ENCODE results near the gene USP25. TPM values are rescaled to one million over a fixed set of nuclear protein-coding genes. Genes with fewer than 3 reads are reported as not detected.

Gene USP25
- 10 to 100 TPM; 54.3 to 63.7 (median 63.2) TPM for polyA plus RNA-seq (ENCODE audit: insufficient read length in 3 of 3)

DNA sequence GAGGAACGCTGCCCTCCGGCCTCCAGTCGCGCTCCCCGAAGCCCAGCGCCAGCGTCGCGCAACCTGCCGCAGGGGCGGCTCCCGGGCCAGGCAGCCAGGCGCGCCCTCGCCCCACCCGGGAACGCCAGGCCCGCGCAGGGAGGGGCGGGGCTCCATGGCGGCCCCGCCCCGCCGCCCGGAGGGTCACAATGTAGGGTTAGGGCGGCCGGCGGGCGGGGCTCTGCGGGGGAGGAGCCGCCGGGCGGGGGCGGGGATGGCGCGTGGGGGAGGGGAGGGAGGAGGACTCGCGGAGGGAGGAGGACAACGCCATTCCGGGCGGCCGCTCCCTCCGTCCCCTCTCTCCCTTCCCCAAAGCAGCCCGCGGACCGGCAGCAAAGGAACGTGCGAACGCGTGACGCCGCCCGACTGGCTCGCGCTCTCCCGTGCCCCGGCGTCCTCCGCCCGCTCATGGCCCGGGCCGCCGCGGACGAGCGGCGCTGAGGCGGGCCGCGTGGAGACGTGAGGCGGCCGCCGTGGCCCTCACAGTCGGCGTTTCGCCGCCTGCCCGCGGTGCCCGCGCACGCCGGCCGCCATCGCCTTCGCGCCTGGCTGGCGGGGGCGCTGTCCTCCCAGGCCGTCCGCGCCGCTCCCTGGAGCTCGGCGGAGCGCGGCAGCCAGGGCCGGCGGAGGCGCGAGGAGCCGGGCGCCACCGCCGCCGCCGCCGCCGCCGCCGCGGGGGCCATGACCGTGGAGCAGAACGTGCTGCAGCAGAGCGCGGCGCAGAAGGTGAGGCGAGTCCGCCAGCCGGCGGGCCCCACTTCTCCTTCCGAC is at the start of gene USP25:
TSS of gene USP25 (plus strand) at position 309 of the 810 bp plus-strand sequence. CDS start at position 721, 412 bp downstream.
- DNase-seq (ENCODE audit: low read depth in 3 of 3, low spot score in 2 of 3) = peak in 2 of 3 donors; percentile 51 to 55

GRCh38 chr21:15682186-15682895 is 47.4 kb upstream of the USP25 start:
- no peak for DNase-seq (ENCODE audit: low read depth in 3 of 3, low spot score in 2 of 3)

DNA sequence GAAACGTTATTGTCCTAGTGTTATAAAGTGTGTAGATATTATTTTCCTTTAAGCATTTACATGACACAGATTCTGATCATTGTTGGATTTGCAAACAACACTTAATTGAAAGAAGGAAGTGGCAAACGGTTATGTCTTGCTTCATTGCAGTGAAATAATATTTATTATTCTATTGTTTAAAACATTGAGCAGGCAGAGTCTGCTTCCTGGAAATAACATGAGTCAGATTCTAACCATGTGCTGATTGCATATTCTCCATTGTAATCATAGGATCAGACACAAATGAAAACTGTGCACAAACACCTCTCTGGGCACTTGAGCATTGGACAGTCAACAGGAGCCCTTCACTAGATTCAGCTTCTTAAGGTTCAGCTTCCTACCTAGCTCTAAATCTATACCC is 46.8 kb upstream of the USP25 start:
- DNase-seq (ENCODE audit: low read depth in 3 of 3, low spot score in 2 of 3) = no peak

DNA sequence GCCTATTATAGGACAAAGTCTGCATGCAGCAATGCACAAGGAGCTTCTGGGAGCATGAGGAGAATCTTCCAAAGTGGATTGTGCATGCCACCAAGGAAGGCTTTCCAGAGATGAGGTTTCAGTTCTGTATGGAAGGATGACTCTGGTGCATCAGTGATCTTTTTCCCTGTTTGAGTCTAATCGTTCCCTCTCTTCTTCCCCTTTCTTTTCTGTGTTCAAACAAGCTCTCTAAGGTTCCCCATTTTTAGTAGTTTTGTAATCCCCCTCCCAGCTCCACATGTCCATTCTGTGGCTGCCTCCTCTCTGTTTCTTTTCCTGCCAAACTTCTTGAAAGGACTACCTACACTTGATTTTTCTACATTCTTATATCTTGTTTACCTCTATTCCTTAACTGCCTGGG is 43.3 kb upstream of the USP25 start:
- DNase-seq (ENCODE audit: low read depth in 3 of 3, low spot score in 2 of 3) = no peak

- no peak for DNase-seq (ENCODE audit: low read depth in 3 of 3, low spot score in 2 of 3)
Observed at GRCh38 chr21:15687208-15687607, 42.6 kb upstream of the USP25 start.

- DNase-seq (ENCODE audit: low read depth in 3 of 3, low spot score in 2 of 3) = no peak
Observed at GRCh38 chr21:15688016-15688415, 41.8 kb upstream of the USP25 start.

DNA sequence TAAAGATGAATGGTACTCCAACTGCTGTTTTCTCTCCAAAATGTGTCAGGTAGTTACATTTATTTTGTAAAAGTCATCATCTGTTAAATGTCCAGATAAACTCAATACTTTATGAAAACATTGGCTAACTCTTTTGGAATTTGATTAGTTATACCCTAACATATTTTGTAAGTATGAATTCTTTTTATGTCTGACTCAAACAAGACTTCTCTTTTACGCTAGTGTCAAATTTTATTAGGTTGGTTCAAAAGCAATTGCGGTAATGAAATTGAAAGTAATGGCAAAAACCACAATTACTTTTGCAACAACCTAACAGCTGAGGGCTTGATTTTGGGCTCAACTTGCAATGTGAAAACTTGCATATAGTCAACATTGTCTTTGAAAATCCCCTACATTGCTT is 41.0 kb upstream of the USP25 start:
- DNase-seq (ENCODE audit: low read depth in 3 of 3, low spot score in 2 of 3) = no peak

- DNase-seq (ENCODE audit: low read depth in 3 of 3, low spot score in 2 of 3) = no peak
Observed at GRCh38 chr21:15692711-15693110, 37.1 kb upstream of the USP25 start.

GRCh38 chr21:15695241-15695640 is 34.5 kb upstream of the USP25 start:
- no peak for DNase-seq (ENCODE audit: low read depth in 3 of 3, low spot score in 2 of 3)

DNA sequence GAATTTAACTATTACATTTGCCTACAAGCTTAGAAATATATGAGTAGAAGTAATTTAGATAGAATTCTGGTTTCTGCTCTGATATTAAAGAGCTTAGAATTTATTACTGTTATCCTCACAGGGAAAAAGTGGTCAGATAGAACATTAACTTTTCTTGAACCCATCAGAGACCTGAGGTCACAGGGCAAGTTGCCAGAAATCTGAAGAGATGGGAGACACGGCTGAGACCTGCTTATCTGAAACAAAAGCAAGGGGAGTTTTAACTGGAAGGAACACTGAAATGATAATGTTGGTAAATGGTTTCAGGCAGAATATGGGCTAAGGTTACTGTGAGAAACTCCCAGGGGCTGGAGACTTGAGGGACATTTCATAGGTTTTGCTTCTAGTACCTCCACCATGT is 28.0 kb upstream of the USP25 start:
- no peak for DNase-seq (ENCODE audit: low read depth in 3 of 3, low spot score in 2 of 3)

- no peak for DNase-seq (ENCODE audit: low read depth in 3 of 3, low spot score in 2 of 3)
Observed at GRCh38 chr21:15703932-15704331, 25.9 kb upstream of the USP25 start.

DNA sequence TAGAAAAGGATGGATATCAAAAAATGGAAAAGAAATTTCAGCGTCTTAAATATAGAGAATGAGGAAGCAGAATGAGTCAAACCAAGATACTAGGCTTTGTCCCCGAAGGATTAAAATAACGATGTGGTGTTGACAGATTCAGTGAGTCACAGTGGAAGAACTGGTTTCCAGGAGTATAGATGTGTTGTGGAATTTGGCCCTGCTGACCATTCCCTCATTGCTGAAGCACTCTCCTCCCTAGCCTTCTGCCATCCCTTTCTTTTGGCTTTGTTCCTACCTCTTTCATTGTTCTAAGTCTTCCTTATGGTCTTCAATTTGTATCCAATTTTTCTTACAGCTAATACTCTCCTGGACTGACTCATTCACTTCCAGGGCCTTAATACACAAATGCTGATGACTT is 23.1 kb upstream of the USP25 start:
- DNase-seq (ENCODE audit: low read depth in 3 of 3, low spot score in 2 of 3) = no peak

DNA sequence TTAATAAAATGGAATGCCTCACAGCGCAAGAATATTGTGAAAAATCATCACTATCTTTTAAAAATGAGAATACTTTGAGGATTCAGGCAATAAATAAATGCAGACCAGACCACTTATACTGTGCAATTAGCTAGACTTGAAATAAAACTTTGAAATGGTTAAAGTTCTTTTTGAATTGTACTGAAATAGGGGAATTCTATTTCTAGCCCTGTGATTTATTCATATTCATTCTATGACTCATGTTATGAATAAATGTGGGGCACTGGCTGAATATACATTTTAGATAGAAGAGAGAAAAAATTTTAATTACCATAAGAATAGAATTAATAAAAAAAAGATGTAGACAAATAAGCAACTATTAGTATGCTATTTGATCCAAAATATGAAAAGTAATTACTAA is 16.4 kb upstream of the USP25 start:
- no peak for DNase-seq (ENCODE audit: low read depth in 3 of 3, low spot score in 2 of 3)

GRCh38 chr21:15718711-15719110 is 11.1 kb upstream of the USP25 start:
- DNase-seq (ENCODE audit: low read depth in 3 of 3, low spot score in 2 of 3) = no peak

DNA sequence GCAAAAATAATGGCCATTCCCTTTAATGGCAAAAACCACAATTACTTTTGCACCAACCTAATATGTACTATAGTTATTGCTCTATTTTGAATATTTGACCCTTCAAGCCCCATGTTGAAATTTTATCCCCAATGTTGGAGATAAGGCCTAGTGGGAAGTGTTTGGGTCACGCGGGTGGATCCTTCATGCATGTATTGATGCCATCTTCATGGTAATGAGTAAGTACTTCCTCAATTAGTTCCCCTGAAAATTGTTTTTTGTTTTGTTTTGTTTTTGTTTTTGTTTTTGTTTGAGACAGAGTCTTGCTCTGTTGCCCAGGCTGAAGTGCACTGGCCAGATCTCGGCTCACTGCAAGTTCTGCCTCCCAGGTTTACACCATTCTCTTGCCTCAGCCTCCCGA is 9.8 kb upstream of the USP25 start:
- DNase-seq (ENCODE audit: low read depth in 3 of 3, low spot score in 2 of 3) = no peak

- DNase-seq (ENCODE audit: low read depth in 3 of 3, low spot score in 2 of 3) = no peak
Observed at GRCh38 chr21:15722591-15723324, 7.0 kb upstream of the USP25 start.

- DNase-seq (ENCODE audit: low read depth in 3 of 3, low spot score in 2 of 3) = no peak
Observed at GRCh38 chr21:15725949-15726348, 3.8 kb upstream of the USP25 start.

DNA sequence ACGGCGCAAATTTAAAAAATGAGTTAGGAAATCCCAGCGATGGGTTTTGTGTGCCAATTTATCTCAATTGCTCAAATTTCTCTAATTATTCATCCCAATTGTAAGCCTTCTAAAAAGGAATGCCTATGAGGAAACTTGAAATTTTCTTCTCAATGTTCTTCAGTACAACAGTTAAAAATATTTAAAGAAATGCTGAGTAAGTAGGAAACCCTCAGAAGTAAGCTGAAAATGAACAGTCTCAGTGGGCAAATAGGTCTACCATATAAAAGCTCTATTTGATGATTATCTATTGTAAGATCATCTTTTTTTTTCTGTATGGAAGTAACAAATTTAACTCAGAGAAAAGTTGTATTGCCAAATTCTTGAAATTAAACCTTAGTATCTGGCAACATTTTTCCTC is 1.7 kb upstream of the USP25 start:
- no peak for DNase-seq (ENCODE audit: low read depth in 3 of 3, low spot score in 2 of 3)

- no peak for DNase-seq (ENCODE audit: low read depth in 3 of 3, low spot score in 2 of 3)
Observed at GRCh38 chr21:15729346-15729673, 472 bp upstream of the USP25 start.

GRCh38 chr21:15730484-15731242 is 881 bp downstream of the USP25 start:
- peak in 1 of 3 donors; percentile 35 for DNase-seq (ENCODE audit: low read depth in 3 of 3, low spot score in 2 of 3)

DNA sequence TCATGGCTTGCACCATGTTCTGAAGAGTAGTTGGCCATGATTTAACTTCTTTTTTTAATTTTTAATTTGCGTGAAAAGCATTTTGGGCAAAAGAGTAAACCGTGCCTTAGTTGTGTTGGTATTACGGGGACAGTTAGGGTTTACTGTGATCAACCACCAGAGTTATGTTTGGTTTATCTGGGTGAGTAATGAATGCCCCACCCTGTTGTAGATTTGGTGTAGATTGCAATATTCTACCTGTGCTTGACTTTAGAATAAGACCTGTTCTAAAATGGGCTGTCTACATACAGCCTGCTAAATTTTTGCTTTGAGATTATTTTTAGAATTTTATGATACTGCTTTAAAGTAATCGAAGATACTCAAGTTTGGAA is 1.4 kb downstream of the USP25 start:
- no peak for DNase-seq (ENCODE audit: low read depth in 3 of 3, low spot score in 2 of 3)
